Embryonic facial prominence (tissue), 1 donor: ENCODE measurements around the gene AGBL1.

ENCODE experiments used
- DNase-seq: peaks from one replicate; pipeline ENCODE4 v3.0.0-alpha.2; 2016; ENCODE audit errors: extremely low spot score

The AGBL1 gene

DNA sequence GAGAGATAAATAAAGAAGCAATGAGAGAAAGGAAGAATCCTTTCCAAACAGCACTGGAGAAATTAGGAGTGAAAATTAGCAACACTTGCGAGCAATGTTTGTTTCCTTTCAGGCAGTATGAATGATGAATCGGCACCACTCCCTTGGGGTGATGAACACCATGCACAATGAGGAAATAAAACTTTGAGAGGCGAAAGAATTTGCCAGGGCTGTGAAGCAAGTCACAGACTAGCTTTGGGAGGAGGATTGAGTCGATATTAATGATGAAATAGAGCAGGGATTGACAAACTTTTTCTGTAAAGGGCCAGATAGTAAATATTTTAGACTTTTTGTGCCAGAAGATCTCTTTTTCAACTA, 237.7 kb downstream of the AGBL1 start:
- DNase-seq = no peak

DNA sequence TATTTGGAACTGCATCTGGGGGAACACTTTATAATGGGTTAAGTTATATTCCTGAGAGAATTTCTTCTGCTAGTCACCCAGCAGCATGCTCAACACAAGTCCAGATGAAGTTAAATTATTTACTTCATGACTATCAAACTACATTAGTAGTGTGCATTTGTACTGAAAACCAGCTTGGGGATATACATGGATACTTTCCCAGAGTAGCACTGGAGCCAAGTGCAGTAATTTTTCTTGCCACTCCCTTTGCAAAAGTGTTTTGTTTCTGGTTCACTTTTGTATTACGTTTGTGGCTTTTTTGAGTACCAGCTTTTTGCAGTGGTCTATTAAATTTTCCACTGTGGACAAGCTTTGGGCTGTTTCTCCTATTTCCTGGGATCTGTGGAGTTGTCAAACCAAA, 243.0 kb downstream of the AGBL1 start:
- no peak for DNase-seq

GRCh38 chr15:86327230-86327865, 247.7 kb downstream of the AGBL1 start:
- no peak for DNase-seq

DNA sequence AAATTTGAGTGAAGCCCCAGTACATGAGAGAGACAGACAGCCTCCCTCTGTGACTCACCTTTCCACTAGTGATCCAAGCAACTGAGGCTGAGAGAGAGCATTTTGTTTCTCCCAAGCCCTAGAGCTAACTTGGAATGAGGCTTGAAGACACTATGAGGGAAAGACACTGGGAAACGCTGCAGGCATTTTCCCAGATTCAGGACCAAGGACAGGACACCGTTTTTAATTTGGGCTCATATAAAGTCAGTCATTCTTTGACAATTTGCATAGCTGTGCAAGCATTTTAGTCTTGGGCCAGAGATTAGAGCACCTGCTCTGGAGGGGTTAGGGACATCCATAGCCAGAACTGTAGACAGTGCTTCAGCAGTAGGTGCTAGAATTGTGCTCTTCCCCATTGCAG, 249.0 kb downstream of the AGBL1 start:
- DNase-seq = no peak

DNA sequence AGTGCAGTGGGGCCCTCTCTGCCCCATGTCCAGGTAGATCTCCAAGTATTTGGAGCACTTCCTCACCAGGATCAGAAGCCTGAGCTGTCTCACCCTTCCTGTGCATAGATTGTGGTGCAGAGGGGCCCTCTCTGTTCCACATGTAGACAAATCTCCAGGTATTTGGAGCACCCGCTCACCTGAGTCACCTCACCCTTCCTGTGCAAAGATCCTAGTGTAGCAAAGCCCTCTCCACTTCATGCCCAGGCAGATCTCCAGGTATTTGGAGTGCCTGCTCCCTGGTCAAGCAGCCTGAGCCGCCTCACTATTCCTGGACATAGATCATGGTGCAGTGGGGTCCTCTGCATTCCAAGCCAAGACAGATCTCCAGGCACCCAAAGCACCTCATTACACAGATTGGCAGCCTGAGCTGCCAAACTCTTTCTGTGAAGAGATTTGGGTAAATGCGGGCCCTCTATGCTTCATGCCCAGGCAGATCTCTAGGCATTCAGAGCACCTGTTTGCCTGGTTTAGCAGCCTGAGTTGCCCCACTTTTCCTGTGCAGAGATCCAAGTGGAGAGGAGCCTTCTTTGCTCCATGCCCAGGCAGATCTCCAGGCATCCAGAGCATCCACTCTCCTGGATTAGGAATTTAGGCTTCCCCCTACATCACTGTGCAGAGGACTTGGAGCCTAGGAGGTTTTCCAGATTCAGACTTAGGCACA, 249.8 kb downstream of the AGBL1 start:
- DNase-seq = no peak

DNA sequence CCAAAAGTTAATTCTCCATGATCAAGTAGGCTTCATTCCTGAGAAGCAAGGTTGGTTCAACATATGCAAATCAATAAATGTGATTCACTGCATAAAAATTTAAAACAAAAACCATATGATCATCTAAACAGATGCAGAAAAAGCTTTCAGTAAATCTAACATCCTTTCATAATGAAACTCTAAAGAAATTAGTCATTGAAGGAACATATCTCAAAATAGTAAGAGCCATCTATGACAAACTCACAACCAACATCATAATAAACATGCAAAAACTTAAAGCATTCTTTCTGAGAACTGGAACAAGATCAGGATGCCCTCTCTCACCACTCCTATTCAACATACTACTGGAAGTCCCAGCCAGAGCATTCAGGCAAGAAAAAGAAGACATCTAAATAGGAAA, 254.1 kb downstream of the AGBL1 start:
- no peak for DNase-seq

- no peak for DNase-seq
Observed at GRCh38 chr15:86336051-86336788, 256.5 kb downstream of the AGBL1 start.

GRCh38 chr15:86337071-86337470, 257.4 kb downstream of the AGBL1 start:
- DNase-seq = no peak

DNA sequence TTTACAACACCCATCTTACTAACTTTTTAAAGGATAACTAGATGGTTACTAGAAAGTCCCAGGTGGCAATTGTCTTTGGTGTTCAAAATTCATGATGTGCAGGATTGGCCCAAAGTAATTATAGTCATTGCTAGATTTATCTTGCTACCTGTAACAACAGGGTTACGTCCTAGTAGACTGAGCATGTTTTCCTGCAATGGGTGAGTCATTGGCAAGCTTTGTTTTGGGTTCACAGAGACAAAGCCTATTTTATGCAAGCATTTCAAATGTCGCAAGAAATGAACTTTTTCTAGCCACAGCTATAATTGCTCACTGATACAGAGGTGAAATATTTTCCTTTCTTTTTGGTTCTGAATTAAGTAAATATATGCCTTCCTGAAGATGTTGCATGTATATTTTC, 267.6 kb downstream of the AGBL1 start:
- no peak for DNase-seq

- DNase-seq = no peak
Observed at GRCh38 chr15:86349565-86349964, 269.9 kb downstream of the AGBL1 start.

DNA sequence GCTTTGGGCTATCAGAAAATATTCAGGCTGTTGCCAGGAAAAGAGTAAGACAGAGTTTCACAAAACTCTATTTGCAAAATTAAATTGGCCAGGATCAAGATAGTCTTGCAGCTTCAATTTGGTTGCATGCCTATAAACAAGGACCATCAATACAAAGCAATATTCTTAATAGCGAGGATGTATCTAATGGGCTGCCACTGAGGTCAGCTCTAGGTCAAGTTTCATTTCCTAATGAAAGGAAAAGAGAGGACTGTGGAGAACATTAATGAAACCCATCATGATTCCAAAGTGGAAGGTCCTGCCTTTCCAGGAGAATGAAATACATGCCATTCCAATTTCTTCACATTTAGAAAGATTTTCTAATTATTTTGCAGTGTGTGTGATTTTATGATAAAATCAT, 273.5 kb downstream of the AGBL1 start:
- no peak for DNase-seq

GRCh38 chr15:86355361-86355760, 275.7 kb downstream of the AGBL1 start:
- DNase-seq = no peak

DNA sequence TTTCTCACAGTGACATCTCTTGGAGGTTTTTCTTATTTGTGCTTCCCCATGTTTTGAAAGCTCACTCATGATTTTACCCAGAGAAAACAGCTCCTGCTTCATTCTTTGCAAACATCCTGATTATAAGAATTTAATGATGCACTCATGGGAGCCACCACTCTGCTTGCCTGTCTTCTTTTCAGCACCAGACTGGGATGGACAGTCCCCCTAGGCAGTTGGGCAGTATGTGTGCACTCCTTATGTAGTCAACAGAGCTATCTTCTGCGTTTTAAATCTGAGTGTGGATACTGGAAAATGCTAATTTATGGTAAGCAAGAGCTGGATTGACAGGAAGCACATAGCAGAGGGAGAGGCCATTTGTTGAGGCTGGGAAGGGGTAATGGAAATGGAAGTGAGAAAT, 276.1 kb downstream of the AGBL1 start:
- no peak for DNase-seq

- DNase-seq = no peak
Observed at GRCh38 chr15:86362555-86362954, 282.9 kb downstream of the AGBL1 start.

GRCh38 chr15:86373147-86373546, 293.5 kb downstream of the AGBL1 start:
- DNase-seq = no peak

DNA sequence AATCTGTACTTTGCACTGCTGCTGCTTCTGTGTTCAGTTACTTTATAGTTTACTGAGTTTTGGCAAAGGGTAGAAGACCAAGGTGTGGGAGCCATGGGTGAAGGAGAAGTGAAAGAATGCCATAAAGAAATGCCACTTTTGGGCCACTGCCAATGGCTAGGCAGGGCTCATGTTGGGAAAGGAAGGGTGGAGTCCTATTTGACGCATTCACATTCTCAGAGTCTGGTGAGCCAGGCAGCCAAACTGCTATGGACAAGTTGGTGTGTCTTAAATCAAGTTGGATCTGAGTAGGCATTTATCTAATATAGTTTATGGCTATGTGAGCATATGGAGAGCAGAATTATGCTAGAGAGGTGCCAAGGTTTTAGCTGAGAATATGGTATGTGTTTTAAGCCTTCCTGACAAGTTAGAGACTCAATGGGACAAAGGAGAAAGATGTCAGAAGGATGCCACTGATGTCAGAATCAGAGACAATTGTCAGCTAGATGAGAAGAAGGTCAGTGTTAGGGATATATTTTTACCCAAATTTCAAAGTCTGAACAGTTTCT, 296.1 kb downstream of the AGBL1 start:
- no peak for DNase-seq

DNA sequence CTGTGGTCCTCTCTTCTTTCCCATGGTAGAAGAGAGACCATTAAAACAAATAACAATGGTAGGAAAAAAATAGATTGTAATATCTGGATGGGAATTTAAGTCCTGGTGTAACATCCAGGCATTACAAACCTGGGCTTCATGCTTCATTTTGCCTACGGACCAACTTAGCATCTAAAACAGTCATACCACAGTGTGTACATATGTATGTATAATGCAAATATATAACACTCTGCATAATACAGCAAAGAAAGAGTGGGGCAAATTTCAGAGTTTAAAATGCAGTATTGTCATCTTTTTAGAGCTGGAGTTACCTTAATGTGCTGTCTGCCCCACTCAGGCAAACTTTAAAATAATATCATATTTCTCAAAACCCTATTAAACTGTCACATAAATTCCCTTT, 298.2 kb downstream of the AGBL1 start:
- DNase-seq = no peak

DNA sequence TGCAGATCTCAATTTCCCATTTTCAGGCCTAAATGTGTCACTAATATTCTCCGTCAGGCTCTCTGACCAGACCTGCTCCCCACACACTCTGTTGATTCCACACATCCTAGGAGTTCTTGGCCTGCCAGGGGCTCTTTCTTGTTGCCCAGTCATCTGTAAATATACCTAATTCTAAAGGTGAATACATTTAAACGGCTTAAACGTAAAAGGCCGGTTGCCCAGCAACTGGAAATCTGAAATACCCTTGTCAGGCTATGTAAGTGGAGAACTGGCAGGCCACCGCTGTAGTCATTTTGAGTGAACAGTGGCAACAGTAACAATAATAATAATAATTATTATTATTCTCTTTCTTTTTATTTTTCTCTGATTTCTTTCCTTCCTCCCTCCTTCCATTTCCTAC, 302.7 kb downstream of the AGBL1 start:
- no peak for DNase-seq

GRCh38 chr15:86383611-86384010, 303.9 kb downstream of the AGBL1 start:
- no peak for DNase-seq

- DNase-seq = peak; percentile 19
Observed at GRCh38 chr15:86384186-86384585, 304.5 kb downstream of the AGBL1 start.

GRCh38 chr15:86392296-86392695, 312.6 kb downstream of the AGBL1 start:
- DNase-seq = no peak

DNA sequence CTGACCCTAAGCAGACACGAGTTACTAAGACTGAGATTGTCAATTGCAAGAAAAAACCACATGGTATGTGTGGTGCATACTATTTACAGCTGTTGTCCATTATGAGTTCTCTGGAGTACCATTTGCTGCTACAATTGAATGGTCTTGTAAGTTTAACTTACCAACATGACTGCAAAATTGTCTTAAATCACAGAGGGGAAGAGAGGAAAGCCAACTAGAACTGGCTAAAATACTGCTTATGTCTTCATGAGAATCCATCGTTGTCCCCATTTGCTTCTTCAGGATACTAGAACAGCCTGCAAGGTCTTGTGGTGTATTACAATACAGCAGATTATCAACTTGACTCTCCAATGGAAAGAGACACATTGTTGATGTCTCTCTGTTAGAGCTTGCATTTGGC, 313.2 kb downstream of the AGBL1 start:
- no peak for DNase-seq

GRCh38 chr15:86394866-86395265, 315.2 kb downstream of the AGBL1 start:
- DNase-seq = no peak
